HG03575 (cell line): Measurements from ENCODE around the gene HYOU1.
"Not testable (repeated sequence)": the region's sequence is repeated elsewhere in the genome, so short reads cannot be mapped to it uniquely, and the experiment has no call there.

Experiments
- ATAC-seq: cut with Tn5 transposase; IDR thresholded peaks from one replicate; pipeline ENCODE4 v1.9.1; 2021; ENCODE audit not compliant: unreplicated experiment, insufficient number of reproducible peaks, low FRiP score; ENCODE audit errors: extremely low read depth

The HYOU1 gene

DNA sequence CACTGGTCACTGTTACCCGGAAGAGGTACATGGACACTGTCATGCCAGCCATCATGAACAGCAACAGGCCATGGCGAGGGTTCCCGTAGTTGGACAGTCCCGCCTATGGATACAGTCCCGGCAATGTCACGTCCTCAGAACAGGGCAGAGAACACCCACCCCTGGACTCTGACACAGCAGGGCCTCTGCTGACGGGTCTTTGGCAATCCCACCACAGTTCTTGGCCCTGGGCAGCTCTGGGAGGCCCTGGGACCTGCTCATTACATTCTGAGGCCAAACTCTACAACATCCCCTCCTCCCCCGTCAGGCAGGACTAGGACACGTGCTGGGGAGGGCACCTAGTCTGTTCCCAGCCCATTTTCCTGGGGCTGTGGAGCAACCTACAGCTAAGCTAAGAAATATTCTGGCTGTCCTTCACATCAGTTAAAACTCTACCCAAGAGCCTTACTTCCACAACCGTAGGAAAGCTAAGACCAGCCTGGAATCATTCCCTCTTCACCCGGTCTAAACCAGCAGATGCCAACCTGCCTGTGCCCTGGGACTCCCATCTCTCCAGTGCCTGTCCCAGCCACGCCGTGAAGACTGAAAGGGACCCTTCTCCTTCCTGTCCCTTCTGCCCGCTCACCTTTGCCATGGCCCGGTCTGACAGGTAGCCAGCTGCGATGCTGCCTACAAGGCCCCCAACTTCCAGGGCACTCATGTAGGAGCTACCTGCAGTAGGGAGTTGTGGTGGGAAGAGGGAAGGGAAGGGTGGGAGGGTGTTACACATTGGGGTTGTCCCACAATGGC is 30.8 kb downstream of the HYOU1 start:
- no peak for ATAC-seq

DNA sequence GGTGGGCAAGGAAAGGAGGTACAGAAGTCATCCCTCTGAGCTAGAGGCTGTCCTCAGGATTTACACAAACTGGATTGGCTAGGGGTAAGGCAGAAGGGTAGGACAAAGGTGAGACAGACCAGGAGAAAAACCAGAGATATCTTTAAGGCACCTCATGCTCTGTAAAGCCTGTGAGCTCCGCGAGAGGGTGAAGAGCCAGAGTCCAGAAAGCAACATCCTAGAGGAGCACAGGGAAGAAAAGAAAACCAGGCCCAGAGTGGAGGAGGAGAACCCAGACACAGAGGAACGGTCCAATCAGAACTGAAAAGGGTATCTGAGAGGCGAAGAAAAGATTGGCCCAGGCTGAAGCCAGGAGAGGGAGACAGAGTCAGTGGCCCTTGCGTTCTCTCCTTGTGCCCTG is 31.5 kb downstream of the HYOU1 start:
- ATAC-seq: no peak

DNA sequence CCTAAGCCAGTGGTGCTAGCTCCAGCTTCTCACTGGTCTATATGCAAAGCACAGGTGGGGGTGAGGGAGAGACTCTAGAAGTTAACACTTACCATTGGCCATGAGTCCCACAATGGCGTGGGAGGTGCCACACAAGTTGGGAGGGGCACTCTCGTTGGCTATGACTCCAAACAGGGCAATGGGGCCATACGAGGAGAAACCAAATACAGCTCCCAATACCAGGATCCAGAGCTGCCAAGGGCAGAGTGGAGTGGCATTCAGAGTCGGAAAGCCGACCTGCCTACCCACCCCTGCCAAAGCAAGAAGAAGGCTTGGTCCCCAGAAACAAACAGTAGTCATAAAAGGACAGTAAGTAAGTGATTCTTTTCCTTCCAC is 31.9 kb downstream of the HYOU1 start:
- no peak for ATAC-seq

DNA sequence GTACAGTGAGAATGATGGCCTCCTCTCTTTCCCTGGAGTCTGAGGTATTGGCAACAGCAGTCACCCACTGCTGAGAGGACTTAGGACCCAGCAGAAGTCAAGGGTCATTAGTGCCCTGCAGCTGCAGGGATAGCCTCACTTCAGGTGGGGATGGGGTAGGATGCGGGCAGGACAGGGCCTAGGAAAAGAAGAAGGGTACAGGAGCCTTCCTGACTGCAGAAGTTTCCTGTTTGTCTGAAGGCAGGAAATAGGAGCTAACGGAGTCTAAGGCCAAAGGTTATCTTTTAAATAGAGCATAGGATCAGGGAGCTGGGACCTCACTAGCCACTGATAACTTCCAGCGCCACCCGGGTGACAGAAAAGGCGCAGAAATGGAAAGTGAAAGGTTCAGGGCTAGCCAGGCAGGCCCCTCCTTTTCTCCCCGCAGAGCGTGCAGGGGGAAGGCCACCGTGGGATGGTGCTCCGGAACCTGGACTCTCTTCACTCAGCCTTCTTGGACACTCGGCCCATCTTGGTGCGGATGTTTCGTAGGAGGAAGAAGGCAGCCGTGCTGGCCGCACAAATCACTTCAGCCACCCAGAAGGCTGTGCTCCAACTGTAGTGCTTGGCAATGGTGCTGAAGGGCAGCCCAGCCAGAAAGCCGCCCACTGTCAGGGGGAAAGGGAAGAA is 32.4 kb downstream of the HYOU1 start:
- ATAC-seq: no peak

DNA sequence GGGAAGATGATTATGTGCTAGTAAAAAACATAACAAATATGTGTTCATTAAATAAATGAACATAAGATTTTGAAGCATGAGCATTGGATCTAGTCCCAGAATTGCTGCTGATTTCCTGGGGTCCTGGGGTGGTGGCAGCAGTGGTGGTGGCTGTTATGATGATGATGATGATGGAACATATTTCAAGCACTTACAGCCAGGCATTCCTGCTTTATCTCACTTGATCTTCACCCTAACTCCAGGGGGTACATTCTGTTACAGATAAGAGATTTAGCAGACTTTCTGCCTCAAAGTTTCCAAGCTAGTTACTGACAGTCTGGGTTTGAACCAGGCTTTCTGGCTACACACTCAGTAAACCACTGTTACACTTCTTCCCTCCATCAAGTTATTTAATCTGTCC is 33.3 kb downstream of the HYOU1 start:
- no peak for ATAC-seq

DNA sequence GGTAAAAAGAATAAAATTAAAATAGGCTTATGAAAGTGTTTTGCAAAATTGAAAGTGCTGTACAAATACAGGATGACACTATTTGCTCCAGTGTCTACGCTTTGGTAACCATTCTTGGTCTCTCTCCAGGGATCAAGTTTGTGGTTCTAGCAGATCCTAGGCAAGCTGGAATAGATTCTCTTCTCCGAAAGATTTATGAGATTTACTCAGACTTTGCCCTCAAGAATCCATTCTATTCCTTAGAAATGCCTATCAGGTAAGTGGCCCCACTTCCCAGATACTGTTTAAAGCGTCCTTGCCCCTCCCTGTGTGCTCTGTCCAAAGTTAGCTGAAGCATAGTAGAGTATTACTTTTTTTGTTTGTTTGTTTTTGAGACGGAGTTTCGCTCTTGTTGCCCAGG is 35.4 kb downstream of the HYOU1 start:
- no peak for ATAC-seq

DNA sequence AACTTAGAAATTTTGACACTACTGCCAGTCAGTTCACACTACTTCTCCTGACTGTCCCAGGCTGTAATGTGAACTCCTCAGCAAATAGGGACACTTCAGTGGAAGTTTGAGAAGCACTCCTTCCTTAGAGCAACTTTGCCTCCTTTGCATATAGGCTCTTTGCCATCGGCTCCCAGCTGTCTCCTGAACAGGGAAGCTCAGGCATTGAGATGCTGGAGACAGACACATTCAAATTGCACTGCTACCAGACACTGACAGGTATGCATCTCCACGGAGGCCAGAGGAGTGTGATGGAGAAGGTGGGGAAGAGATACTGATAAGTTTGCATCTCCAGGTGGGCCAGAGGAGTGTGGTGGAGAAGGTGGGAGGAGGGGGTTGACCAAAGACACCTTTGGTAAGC is 37.0 kb downstream of the HYOU1 start:
- ATAC-seq: no peak

DNA sequence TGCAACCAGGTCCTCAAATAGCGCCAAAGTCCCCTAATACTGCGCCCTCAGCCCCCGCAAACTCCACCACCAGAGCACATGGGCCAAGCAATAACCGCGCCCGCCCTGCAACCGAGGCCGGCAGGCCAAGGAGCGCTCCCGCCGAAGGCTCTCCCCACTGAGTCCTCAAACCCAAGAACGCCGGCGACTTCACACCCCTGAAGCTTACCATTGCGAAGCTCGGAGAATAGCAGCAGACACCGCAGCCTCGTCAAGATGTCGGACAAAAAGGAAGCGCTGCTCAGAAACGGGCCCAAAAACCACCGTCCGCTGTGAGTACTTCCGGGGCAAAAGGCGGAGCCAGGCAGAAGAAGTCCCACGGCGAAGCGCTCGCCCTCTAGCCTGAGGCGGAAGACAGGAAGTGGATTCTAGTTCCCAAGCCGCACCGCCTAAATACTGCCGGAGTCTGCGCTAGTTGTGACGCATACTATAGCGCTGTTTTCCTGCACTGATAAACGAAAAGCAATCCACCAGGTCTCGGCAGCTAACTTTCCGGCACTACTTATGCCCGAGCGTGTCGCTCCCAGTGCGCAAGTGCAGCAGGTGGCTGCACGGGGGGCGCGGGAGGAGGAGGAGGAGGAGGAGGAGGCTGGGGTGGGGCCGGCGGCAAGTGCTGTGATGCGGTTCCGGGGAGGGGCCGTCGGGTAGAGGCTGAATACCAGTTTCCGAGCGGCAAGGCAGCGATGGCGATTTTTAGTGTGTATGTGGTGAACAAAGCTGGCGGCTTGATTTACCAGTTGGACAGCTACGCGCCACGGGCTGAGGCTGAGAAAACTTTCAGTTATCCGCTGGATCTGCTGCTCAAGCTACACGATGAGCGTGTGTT is 38.7 kb downstream of the HYOU1 start, which contains the start of the genes RPS25 and TRAPPC4:
RPS25 (minus strand) TSS at position 270 of the 865 bp plus-strand sequence; CDS start at position 211, 59 bp downstream.
TRAPPC4 (plus strand) TSS at position 693 of the 865 bp plus-strand sequence; CDS start at position 723, 30 bp downstream.
- peak; percentile 58 for ATAC-seq

DNA sequence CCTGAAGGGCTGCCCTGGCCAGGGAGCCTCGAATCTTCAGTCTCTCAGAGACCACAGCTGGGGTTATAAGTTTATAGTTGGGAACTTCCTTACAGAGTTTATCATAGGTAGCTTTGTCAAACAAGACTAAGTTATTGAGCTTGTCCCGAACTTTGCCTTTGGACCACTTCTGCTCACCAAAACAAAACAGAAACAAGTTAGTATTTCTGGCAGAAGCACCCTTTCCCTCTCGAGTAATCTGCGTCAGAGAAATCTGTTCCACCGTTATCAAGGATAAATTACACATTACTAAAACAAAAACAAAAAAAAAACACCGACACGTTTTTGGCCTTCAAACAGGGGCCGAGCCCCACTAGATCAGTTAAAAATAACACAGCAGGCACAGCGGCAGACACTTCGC is 39.6 kb downstream of the HYOU1 start:
- ATAC-seq: not testable (repeated sequence)

DNA sequence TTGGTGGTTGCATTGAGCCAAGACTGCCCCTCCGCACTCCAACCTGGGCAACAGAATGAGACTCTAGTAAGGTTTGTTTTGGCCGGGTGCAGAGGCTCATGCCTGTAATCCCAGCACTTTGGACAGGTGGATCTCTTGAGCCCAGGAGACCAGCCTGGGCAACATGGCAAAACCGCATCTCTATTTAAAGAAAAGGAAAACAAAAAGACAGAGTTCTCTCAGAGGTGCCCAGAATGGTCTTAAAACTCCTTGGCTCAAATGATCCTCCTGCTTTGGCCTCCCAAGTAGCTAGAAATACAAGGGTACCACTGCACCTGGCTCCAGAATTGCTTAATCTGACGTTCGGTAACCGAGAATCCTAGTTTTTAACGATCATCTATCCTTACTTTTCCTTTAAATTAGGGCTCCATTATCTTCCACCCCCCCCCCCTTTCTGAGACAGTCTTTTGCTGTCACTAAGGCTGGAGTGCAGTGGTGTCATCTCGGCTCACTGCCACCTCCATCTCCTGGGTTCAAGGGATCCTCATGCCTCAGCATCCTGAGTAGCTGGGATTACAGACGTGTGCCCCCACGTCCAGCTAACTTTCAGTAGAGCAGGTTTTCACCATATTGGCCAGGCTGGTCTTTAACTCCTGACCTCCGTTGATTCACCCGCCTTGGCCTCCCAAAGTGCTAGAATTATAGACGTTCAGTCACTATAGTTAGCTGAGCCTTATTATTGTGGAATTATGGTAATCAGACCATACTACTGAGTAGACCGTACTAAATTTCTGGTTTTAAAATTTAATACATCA is 40.6 kb downstream of the HYOU1 start:
- no peak for ATAC-seq

DNA sequence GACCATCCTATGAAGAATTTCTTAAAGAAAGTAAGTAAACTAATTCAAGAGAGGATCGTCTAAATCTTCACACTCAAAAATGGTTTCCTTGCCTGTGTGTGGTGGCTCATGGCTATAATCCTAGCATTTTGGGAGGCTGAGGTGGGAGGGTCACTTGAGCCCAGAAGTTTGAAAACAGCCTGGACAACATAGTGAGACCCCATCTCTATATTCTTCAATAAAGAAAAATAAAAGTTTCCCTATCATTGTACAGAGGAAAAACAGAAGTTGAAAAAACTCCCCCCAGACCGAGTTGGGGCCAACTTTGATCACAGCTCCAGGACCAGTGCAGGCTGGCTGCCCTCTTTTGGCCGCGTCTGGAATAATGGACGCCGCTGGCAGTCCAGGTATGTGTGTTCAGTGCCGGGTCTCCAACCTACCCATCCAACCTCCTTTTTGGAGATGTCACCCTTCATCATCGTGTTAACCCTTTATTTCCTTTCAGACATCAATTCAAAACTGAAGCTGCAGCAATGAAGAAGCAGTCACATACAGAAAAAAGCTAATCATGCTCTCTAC is 41.9 kb downstream of the HYOU1 start:
- ATAC-seq: no peak

DNA sequence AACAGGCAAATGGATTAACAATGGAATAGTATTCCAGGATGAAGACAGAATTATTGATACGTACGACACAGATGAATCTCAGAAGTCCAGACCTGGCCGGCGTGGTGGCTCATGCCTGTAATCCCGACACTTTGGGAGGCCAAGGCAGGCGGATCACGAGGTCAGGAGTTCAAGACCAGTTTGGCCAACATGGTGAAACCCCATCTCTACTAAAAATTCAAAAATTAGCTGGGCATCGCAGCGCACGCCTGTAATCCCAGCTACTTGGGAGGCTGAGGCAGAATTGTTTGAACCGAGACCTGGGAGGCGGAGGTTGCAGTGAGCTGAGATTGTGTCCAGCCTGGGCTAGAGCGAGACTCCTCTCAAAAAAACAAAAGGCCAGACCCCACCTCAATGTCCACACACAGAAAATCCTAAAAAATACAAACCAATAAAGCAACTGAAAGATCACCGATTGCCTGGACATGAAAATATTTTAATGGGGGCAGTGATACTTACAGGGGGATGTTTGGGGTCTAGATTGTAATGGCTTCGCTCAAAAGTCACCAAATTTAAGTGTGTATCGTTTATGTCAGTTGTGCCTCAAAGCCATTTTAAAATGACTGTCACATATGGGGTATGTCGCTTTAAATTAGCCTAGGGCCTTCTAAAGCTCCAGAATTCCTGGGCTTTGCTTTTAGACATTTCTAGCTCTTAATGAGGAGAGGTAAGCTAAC is 42.6 kb downstream of the HYOU1 start:
- no peak for ATAC-seq

DNA sequence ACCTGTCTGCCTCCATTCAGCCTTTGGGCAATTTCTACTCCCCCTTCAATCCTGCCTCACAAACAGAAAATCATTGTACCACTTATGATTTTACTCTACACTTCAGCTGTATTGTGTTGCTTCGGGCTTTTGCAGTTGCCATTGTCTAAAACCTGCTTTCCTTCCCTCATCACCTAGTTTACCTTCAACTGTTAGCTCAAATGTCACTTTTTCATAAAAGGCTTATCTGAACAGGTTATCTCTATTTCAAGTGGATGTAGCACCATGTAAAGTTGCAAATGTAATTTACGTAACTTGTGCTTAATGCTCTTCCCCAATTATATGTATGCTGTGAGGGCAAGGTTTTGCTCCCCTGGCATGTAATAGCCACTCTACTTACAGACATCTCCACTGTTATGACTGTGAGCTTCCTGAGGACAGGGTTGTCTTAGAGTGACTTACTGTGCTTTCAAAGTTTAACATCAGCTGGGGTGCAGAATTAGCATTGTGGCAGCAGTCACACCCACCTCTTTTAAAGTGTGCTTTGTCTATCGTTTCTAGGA is 44.3 kb downstream of the HYOU1 start:
- no peak for ATAC-seq

DNA sequence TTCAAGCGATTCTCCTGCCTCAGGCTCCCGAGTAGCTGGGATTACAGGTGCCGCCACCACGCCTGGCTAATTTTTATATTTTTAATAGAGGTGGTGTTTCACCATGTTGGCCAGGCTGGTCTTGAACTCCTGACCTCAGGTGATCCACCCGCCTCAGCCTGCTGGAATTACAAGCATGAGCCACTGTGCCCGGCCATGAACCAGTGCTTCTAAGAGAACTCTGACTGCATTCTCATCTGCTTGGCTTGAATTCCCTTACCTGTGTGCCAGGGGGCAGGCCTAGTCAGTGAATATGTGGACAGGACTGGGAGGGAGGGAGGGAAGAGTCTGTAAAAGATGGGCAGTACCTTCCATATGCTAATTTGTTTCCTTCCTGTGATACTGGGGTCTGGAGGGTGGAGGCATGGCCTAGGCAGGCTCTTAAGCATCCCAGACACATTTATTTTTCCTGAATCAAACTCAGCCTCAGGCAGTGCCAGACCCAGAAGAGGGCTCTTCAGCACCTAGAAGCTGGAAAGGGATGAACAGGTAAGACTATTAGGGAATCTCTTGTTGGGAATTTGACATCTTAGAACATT is 45.4 kb downstream of the HYOU1 start:
- no peak for ATAC-seq

DNA sequence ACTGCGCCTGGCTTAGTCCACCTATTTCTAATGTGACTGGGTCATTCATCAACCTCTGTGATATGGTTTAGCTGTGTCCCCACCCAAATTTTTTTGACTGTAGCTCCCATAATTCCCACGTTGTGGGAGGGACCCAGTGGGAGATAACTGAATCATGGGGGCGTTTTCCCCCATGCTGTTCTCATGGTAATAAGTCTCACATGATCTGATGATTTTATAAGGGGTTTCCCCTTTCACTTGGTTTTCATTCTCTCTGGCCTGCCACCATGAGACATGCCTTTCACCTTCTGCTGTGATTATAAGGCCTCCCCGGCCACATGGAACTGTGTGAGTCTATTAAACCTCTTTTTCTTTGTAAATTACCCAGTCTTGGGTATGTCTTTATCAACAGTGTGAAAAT is 50.3 kb downstream of the HYOU1 start:
- no peak for ATAC-seq

DNA sequence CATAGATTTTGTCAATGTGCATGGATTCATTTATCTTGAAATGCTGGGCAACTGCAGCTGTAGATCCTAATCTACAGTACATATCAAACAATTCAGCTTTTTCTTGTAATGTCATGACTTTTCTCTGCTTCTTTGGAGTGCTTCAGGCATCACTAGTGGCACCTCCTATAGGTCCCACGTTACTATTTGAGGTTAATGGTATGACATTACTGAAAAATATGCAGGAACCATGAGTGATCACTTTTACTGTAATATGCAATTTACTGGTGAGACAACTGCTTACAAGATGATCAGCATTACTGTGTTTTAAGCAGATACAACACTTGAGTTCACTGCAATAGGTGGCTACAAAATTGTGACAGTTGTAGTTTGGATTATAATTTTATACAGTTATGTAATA is 56.1 kb downstream of the HYOU1 start:
- ATAC-seq: no peak

DNA sequence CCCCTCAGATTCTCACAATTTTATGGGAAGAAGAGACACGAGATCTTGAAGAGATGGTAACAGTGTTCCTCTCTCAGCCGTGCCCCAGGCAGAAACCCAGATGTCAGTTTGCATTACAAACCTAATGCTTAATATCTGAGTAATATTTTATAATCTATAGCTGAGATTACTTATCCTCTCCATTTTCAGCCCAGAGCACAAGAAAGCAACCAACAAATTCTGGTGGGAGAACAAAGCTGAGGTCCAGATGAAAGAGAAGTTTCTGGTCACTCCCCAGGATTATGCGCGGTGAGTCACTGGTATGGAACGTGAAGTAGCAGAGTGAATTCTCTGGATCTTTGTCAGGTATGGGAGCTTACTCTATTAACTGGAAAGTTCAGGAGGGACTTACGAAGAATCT is 58.2 kb downstream of the HYOU1 start:
- ATAC-seq: no peak

DNA sequence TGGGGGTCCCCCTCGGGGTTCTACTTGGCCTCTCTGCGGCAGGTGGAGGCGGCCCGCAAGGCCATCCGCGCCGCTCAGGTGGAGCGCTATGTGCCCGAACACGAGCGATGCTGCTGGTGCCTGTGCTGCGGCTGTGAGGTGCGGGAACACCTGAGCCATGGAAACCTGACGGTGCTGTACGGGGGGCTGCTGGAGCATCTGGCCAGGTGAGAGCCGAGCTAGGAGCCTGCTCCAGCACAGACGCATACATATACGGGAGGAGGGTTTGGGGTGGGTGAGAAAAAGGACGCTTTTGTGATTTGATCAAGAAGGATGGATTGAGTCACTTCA is 58.7 kb downstream of the HYOU1 start:
- ATAC-seq: no peak
